ENCODE data around the gene PACS1.
A peak's percentile ranks its signal among the peaks of the same experiment; 100 is the strongest.

Gene PACS1

GRCh38 chr11:66050581-66051231 is 19.4 kb upstream of the PACS1 start:
- no peak for DNase-seq (ENCODE audit: low read depth in 2 of 2)

- DNase-seq (ENCODE audit: low read depth in 2 of 2), result no peak
Observed at GRCh38 chr11:66051371-66051765, 18.7 kb upstream of the PACS1 start.

- peak; percentile 92 to 94 for DNase-seq (ENCODE audit: low read depth in 2 of 2)
Observed at GRCh38 chr11:66051766-66052663, 18.1 kb upstream of the PACS1 start, which contains the start of gene SF3B2. Gene SF3B2, plus strand, starts transcription at chr11:66052364. Its CDS starts 21 bp downstream, at chr11:66052385.

- no peak for DNase-seq (ENCODE audit: low read depth in 2 of 2)
Observed at GRCh38 chr11:66052664-66052982, 17.4 kb upstream of the PACS1 start.

GRCh38 chr11:66055021-66055420 is 15.1 kb upstream of the PACS1 start:
- DNase-seq (ENCODE audit: low read depth in 2 of 2), result no peak

GRCh38 chr11:66056501-66056900 is 13.6 kb upstream of the PACS1 start:
- DNase-seq (ENCODE audit: low read depth in 2 of 2), result no peak

- DNase-seq (ENCODE audit: low read depth in 2 of 2), result no peak
Observed at GRCh38 chr11:66059966-66060680, 9.9 kb upstream of the PACS1 start.

- no peak for DNase-seq (ENCODE audit: low read depth in 2 of 2)
Observed at GRCh38 chr11:66061268-66061667, 8.8 kb upstream of the PACS1 start.

- DNase-seq (ENCODE audit: low read depth in 2 of 2), result no peak
Observed at GRCh38 chr11:66062408-66062807, 7.7 kb upstream of the PACS1 start.

GRCh38 chr11:66063900-66064299 is 6.2 kb upstream of the PACS1 start:
- no peak for DNase-seq (ENCODE audit: low read depth in 2 of 2)

- no peak for DNase-seq (ENCODE audit: low read depth in 2 of 2)
Observed at GRCh38 chr11:66064571-66064970, 5.5 kb upstream of the PACS1 start.

- no peak for DNase-seq (ENCODE audit: low read depth in 2 of 2)
Observed at GRCh38 chr11:66066751-66067150, 3.3 kb upstream of the PACS1 start.

GRCh38 chr11:66067640-66068039 is 2.4 kb upstream of the PACS1 start:
- DNase-seq (ENCODE audit: low read depth in 2 of 2), result no peak

GRCh38 chr11:66068154-66068821 is 1.8 kb upstream of the PACS1 start:
- peak in 1 of 2 donors; percentile 54 for DNase-seq (ENCODE audit: low read depth in 2 of 2)

- DNase-seq (ENCODE audit: low read depth in 2 of 2), result no peak
Observed at GRCh38 chr11:66068923-66069714, 953 bp upstream of the PACS1 start.

GRCh38 chr11:66070604-66071380 is 720 bp downstream of the PACS1 start:
- no peak for DNase-seq (ENCODE audit: low read depth in 2 of 2)

GRCh38 chr11:66071381-66071801 is 1.3 kb downstream of the PACS1 start:
- no peak for DNase-seq (ENCODE audit: low read depth in 2 of 2)

GRCh38 chr11:66072081-66072480 is 2.0 kb downstream of the PACS1 start:
- no peak for DNase-seq (ENCODE audit: low read depth in 2 of 2)

- no peak for DNase-seq (ENCODE audit: low read depth in 2 of 2)
Observed at GRCh38 chr11:66072518-66072917, 2.4 kb downstream of the PACS1 start.

- DNase-seq (ENCODE audit: low read depth in 2 of 2), result no peak
Observed at GRCh38 chr11:66073669-66074068, 3.6 kb downstream of the PACS1 start.

Data from stimulated activated CD8-positive, alpha-beta memory T cell treated with anti-CD3 and anti-CD28 coated beads, Interleukin-15, amount 100 ng/mL, for 4 hours (primary cell).